Measurements from ENCODE around the gene NFIX. TPM values are rescaled to one million over a fixed set of nuclear protein-coding genes. Genes with fewer than 3 reads are reported as not detected.
A peak's percentile ranks its signal among the peaks of the same experiment; 100 is the strongest.

The NFIX gene
- total and polyA plus RNA-seq, 9 of the 15 experiments (the other 6 are each of a cell fraction or from before 2014, with no cell fraction given): 0.28 to 26.8 (median 5.4) TPM

DNA sequence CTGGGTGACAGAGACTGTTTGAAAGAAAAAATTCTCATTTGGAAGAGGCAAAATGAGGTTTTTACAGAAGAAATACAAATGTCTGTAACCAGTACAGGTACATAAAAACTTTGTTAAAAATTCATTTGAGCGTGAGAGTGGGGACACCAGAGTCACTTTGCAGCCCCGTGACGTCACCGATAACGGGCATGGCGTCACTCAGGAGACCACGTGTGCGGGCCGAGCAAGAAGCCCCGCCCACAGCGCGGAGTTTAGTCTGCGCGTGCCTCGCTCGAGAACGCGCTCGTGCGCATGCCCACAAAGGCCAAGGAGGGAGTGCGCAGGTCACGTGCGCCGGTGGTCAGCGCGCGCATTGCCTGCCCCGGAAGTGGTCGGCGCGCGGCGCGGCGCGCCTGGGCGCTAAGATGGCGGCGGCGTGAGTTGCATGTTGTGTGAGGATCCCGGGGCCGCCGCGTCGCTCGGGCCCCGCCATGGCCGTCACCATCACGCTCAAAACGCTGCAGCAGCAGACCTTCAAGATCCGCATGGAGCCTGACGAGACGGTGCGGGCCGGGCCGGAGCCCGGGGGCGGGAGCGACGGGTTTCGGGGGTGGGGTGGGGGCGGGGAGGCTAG lies 49.7 kb upstream of the NFIX start, which contains the start of gene RAD23A (continued):
- TF ChIP-seq, protein P1, sequence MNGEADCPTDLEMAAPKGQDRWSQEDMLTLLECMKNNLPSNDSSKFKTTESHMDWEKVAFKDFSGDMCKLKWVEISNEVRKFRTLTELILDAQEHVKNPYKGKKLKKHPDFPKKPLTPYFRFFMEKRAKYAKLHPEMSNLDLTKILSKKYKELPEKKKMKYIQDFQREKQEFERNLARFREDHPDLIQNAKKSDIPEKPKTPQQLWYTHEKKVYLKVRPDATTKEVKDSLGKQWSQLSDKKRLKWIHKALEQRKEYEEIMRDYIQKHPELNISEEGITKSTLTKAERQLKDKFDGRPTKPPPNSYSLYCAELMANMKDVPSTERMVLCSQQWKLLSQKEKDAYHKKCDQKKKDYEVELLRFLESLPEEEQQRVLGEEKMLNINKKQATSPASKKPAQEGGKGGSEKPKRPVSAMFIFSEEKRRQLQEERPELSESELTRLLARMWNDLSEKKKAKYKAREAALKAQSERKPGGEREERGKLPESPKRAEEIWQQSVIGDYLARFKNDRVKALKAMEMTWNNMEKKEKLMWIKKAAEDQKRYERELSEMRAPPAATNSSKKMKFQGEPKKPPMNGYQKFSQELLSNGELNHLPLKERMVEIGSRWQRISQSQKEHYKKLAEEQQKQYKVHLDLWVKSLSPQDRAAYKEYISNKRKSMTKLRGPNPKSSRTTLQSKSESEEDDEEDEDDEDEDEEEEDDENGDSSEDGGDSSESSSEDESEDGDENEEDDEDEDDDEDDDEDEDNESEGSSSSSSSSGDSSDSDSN (IDR thresholded peaks at IDR 0.05; ENCODE audit: borderline replicate concordance in 1 of 2, low read depth in 2 of 2, low read length in 2 of 2): no peak
- TF ChIP-seq, protein P2, sequence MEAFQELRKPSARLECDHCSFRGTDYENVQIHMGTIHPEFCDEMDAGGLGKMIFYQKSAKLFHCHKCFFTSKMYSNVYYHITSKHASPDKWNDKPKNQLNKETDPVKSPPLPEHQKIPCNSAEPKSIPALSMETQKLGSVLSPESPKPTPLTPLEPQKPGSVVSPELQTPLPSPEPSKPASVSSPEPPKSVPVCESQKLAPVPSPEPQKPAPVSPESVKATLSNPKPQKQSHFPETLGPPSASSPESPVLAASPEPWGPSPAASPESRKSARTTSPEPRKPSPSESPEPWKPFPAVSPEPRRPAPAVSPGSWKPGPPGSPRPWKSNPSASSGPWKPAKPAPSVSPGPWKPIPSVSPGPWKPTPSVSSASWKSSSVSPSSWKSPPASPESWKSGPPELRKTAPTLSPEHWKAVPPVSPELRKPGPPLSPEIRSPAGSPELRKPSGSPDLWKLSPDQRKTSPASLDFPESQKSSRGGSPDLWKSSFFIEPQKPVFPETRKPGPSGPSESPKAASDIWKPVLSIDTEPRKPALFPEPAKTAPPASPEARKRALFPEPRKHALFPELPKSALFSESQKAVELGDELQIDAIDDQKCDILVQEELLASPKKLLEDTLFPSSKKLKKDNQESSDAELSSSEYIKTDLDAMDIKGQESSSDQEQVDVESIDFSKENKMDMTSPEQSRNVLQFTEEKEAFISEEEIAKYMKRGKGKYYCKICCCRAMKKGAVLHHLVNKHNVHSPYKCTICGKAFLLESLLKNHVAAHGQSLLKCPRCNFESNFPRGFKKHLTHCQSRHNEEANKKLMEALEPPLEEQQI (IDR thresholded peaks at IDR 0.05): no peak
- TF ChIP-seq PHB2 (IDR thresholded peaks at IDR 0.05; ENCODE audit: low read depth) (no peak), TCF3 (CRISPR knock-in tag; IDR thresholded peaks at IDR 0.05) (peak; percentile 30; the same call in 1 of the 2 replicates), RFX1 (IDR thresholded peaks at IDR 0.05) (no peak), POLR2G (IDR thresholded peaks at IDR 0.05; ENCODE audit: low read depth, low read length) (peak; percentile 95), HDGF (IDR thresholded peaks at IDR 0.05) (no peak), ETV1 (tag; conservative IDR thresholded peaks at IDR 0.05; ENCODE audit: low read depth) (peak; percentile 80), ZNF551 (CRISPR knock-in tag; IDR thresholded peaks at IDR 0.05) (0 out of 2 replicates have a peak, but pooled peaks have one; percentile 43), ZNF232 (CRISPR knock-in tag; IDR thresholded peaks at IDR 0.05) (no peak), PYGO2 (tag; IDR thresholded peaks at IDR 0.05) (no peak), ZNF644 (tag; IDR thresholded peaks at IDR 0.05; ENCODE audit: low read depth) (no peak; the same call in 1 of the 2 replicates), ILF3 (IDR thresholded peaks at IDR 0.05; ENCODE audit: borderline replicate concordance) (peak; percentile 98), RUNX1 (IDR thresholded peaks at IDR 0.05; ENCODE audit: low read depth) (peak; percentile 79; the same call in 1 of the 2 replicates)
- TF ChIP-seq, protein P3, sequence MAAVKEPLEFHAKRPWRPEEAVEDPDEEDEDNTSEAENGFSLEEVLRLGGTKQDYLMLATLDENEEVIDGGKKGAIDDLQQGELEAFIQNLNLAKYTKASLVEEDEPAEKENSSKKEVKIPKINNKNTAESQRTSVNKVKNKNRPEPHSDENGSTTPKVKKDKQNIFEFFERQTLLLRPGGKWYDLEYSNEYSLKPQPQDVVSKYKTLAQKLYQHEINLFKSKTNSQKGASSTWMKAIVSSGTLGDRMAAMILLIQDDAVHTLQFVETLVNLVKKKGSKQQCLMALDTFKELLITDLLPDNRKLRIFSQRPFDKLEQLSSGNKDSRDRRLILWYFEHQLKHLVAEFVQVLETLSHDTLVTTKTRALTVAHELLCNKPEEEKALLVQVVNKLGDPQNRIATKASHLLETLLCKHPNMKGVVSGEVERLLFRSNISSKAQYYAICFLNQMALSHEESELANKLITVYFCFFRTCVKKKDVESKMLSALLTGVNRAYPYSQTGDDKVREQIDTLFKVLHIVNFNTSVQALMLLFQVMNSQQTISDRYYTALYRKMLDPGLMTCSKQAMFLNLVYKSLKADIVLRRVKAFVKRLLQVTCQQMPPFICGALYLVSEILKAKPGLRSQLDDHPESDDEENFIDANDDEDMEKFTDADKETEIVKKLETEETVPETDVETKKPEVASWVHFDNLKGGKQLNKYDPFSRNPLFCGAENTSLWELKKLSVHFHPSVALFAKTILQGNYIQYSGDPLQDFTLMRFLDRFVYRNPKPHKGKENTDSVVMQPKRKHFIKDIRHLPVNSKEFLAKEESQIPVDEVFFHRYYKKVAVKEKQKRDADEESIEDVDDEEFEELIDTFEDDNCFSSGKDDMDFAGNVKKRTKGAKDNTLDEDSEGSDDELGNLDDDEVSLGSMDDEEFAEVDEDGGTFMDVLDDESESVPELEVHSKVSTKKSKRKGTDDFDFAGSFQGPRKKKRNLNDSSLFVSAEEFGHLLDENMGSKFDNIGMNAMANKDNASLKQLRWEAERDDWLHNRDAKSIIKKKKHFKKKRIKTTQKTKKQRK (IDR thresholded peaks at IDR 0.05; ENCODE audit: borderline replicate concordance, low read depth, low read length): no peak
- TF ChIP-seq, protein P4, sequence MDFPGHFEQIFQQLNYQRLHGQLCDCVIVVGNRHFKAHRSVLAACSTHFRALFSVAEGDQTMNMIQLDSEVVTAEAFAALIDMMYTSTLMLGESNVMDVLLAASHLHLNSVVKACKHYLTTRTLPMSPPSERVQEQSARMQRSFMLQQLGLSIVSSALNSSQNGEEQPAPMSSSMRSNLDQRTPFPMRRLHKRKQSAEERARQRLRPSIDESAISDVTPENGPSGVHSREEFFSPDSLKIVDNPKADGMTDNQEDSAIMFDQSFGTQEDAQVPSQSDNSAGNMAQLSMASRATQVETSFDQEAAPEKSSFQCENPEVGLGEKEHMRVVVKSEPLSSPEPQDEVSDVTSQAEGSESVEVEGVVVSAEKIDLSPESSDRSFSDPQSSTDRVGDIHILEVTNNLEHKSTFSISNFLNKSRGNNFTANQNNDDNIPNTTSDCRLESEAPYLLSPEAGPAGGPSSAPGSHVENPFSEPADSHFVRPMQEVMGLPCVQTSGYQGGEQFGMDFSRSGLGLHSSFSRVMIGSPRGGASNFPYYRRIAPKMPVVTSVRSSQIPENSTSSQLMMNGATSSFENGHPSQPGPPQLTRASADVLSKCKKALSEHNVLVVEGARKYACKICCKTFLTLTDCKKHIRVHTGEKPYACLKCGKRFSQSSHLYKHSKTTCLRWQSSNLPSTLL (IDR thresholded peaks at IDR 0.05): no peak
- TF ChIP-seq, protein P5, sequence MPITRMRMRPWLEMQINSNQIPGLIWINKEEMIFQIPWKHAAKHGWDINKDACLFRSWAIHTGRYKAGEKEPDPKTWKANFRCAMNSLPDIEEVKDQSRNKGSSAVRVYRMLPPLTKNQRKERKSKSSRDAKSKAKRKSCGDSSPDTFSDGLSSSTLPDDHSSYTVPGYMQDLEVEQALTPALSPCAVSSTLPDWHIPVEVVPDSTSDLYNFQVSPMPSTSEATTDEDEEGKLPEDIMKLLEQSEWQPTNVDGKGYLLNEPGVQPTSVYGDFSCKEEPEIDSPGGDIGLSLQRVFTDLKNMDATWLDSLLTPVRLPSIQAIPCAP (CRISPR knock-in tag; IDR thresholded peaks at IDR 0.05; ENCODE audit: borderline replicate concordance): no peak
